Cardiac muscle cell (in vitro differentiated cells and primary cell): ENCODE measurements around the gene MZT2B. TPM values are rescaled to one million over a fixed set of nuclear protein-coding genes. Genes with fewer than 3 reads are reported as not detected.
"Not testable (repeated sequence)": the region's sequence is repeated elsewhere in the genome, so short reads cannot be mapped to it uniquely, and the experiment has no call there.

Source experiments
- DNase-seq, 2 donors: peaks; one replicate each; pipeline versions ENCODE4 v3.0.0 to v3.0.0-alpha.2; 2010 to 2017; ENCODE audit warnings: low read depth in 1 of 2, low spot score in 1 of 2
- H3K27ac ChIP-seq: fragments of 200-600 bp; sonication (generic); 2 replicates; pipeline ENCODE4 v1.5.1; 2016
- H3K27me3 ChIP-seq: fragments of 200-600 bp; sonication (generic); 2 replicates; pipeline ENCODE4 v1.6.0; 2016; ENCODE audit warnings: control low read depth
- H3K36me3 ChIP-seq: fragments of 200-600 bp; sonication (generic); 2 replicates; pipeline ENCODE4 v1.5.1; 2016; ENCODE audit warnings: control low read depth
- H3K4me1 ChIP-seq: fragments of 200-600 bp; sonication (generic); 2 replicates; pipeline ENCODE4 v1.8.1; 2017; ENCODE audit warnings: low read depth, mild to moderate bottlenecking, mixed run types
- H3K4me3 ChIP-seq: fragments of 200-600 bp; sonication (generic); 2 replicates; pipeline ENCODE4 v1.5.1; 2016; ENCODE audit warnings: mild to moderate bottlenecking
- H3K9me3 ChIP-seq: fragments of 200-600 bp; sonication (generic); 2 replicates; pipeline ENCODE4 v1.5.1; 2017; ENCODE audit warnings: low read depth, mild to moderate bottlenecking, control low read depth
- CTCF ChIP-seq: IDR thresholded peaks from 2 replicates; pipeline ENCODE4 v1.5.1; 2012; ENCODE audit warnings: low read depth, mild to moderate bottlenecking, low read length
- polyA plus RNA-seq: library from polyadenylated mRNA; unstranded; fragments of >200 nt; fragmentation: Nextera tagmentation; extraction: Ambion mirVana; gene quantifications from 2 replicates; pipeline ENCODE4 v1.2.1, GENCODE V29; 2016
- total RNA-seq: library from RNA; depleted of rRNA; stranded (reverse); fragments of >200 nt; gene quantifications from 2 replicates; pipeline ENCODE4 v1.2.3, GENCODE V29; 2016

MZT2B gene
- total and polyA plus RNA-seq, 2 experiments from 2014 or later: 266 to 438 TPM

GRCh38 chr2:130142396-130143265, 39.4 kb upstream of the MZT2B start:
- not testable (repeated sequence) for DNase-seq, H3K9me3 ChIP-seq, H3K4me3 ChIP-seq, H3K27me3 ChIP-seq, H3K27ac ChIP-seq, H3K4me1 ChIP-seq, H3K36me3 ChIP-seq

- not testable (repeated sequence) for H3K9me3 ChIP-seq, H3K4me3 ChIP-seq
- DNase-seq: peak in 1 of 2 donors; percentile 16
Measured at GRCh38 chr2:130143266-130144039, 38.6 kb upstream of the MZT2B start.

GRCh38 chr2:130145006-130145414, 37.1 kb upstream of the MZT2B start, which contains the start of gene CCDC74B:
Gene CCDC74B, minus strand, starts transcription at chr2:130145112. Its CDS starts 116 bp downstream, at chr2:130144996.
- H3K36me3 ChIP-seq, H3K4me1 ChIP-seq, H3K27me3 ChIP-seq, H3K27ac ChIP-seq, H3K9me3 ChIP-seq: not testable (repeated sequence)
- DNase-seq: peak; percentile 41 to 71
- H3K4me3 ChIP-seq: peak within 1 kb of the TSS; percentile 27

More at GRCh38 chr2:130143266-130144039, 38.6 kb upstream of the MZT2B start:
- not testable (repeated sequence) for H3K4me1 ChIP-seq, H3K27me3 ChIP-seq, H3K36me3 ChIP-seq, H3K27ac ChIP-seq

- H3K27ac ChIP-seq, DNase-seq, H3K9me3 ChIP-seq: not testable (repeated sequence)
Measured at GRCh38 chr2:130148515-130148914, 33.5 kb upstream of the MZT2B start.

GRCh38 chr2:130150181-130151144, 31.6 kb upstream of the MZT2B start:
- Histone ChIP-seq H3K9me3 (no peaks in the 10 kb centered on the region), H3K27ac (no peak overlapping the region), H3K4me3 (no peak overlapping the region), H3K27me3 (no peaks in the 10 kb centered on the region), H3K4me1 (no peaks in the 10 kb centered on the region), H3K36me3 (no peaks in the 10 kb centered on the region)
- TF ChIP-seq CTCF: no peak
- DNase-seq: no peak

More at GRCh38 chr2:130148515-130148914, 33.5 kb upstream of the MZT2B start:
- not testable (repeated sequence) for H3K27me3 ChIP-seq, H3K4me1 ChIP-seq, H3K36me3 ChIP-seq, H3K4me3 ChIP-seq

GRCh38 chr2:130151145-130151512, 30.9 kb upstream of the MZT2B start:
- H3K9me3 ChIP-seq, H3K27ac ChIP-seq, H3K4me1 ChIP-seq, H3K36me3 ChIP-seq, H3K4me3 ChIP-seq, DNase-seq, H3K27me3 ChIP-seq: not testable (repeated sequence)

- H3K4me3 ChIP-seq, H3K27me3 ChIP-seq, H3K4me1 ChIP-seq, H3K36me3 ChIP-seq, H3K27ac ChIP-seq, H3K9me3 ChIP-seq, DNase-seq: not testable (repeated sequence)
Measured at GRCh38 chr2:130152136-130152815, 29.8 kb upstream of the MZT2B start.
